ENCODE results near the gene IFITM1. TPM values are rescaled to one million over a fixed set of nuclear protein-coding genes. Genes with fewer than 3 reads are reported as not detected.
A peak's percentile ranks its signal among the peaks of the same experiment; 100 is the strongest.

IFITM1 gene
- 394 and 929 TPM in 2 replicates for total RNA-seq (2011; cell fraction: chromatin; rRNA removed; ENCODE audit: low replicate concordance)
- total RNA-seq (2011; cell fraction: nucleolus; rRNA removed) = 1,445 and 1,483 TPM in 2 replicates
- total RNA-seq (2011; cell fraction: nucleoplasm; rRNA removed) = 1,061 and 1,262 TPM in 2 replicates
- 793 and 818 TPM in 2 replicates for total RNA-seq (2014; rRNA removed)
- total RNA-seq (2014; rRNA removed; fragmentation: Illumina TruSeq; extraction: Trizol) = 572 and 787 TPM in 2 replicates
- 979 and 985 TPM in 2 replicates for total RNA-seq (2015; rRNA removed; fragmentation: Illumina TruSeq; extraction: Trizol)
- 691 and 717 TPM in 2 replicates for total RNA-seq (2021)
- polyA plus RNA-seq (2011; rRNA removed) = 900 and 1,311 TPM in 2 replicates
- 2,724 and 2,737 TPM in 2 replicates for polyA plus RNA-seq (2011; cell fraction: cytosol; rRNA removed)
- 780 and 1,049 TPM in 2 replicates for polyA plus RNA-seq (2011; cell fraction: nucleus; rRNA removed)
- polyA plus RNA-seq (2012) = 1,084 and 1,212 TPM in 2 replicates
- 1,966 and 1,984 TPM in 2 replicates for polyA plus RNA-seq (2014; fragmentation: Illumina TruSeq; extraction: Trizol)
- polyA plus RNA-seq (2014; fragmentation: Nextera tagmentation; extraction: Ambion mirVana) = 1,000 to 10,000 TPM; 4,252 to 5,579 TPM
- polyA plus RNA-seq (2014; rRNA removed) = 974 and 999 TPM in 2 replicates
- 752 and 801 TPM in 2 replicates for polyA minus RNA-seq (2011; rRNA and poly(A)+ RNA removed)
- 577 and 662 TPM in 2 replicates for polyA minus RNA-seq (2011; cell fraction: cytosol; rRNA and poly(A)+ RNA removed)
- 139 and 266 TPM in 2 replicates for polyA minus RNA-seq (2011; cell fraction: nucleus; rRNA and poly(A)+ RNA removed)
- percentile 99 among the genes with signal in this experiment for Bru-seq, nascent RNA
- BruChase-seq, experiment 1, labeled RNA remaining after a 2-hour chase = percentile 99 among the genes with signal in this experiment
- percentile 98 among the genes with signal in this experiment for BruChase-seq, experiment 2, labeled RNA remaining after a 6-hour chase
- long read RNA-seq, experiment 1, transcript IFITM1-202 (2 exons, 855 nt) = major isoform, 1,770 of 2,186 reads
- long read RNA-seq, experiment 1, partial matches to known transcripts = 52 of 2,186 reads
- long read RNA-seq, experiment 1, other reads (novel, unspliced or antisense) = 363 of 2,186 reads
- long read RNA-seq, experiment 2, transcript IFITM1-202 (2 exons, 855 nt) = major isoform, 816 of 864 reads
- long read RNA-seq, experiment 2, partial matches to known transcripts = 0 of 864 reads
- long read RNA-seq, experiment 2, other reads (novel, unspliced or antisense) = 47 of 864 reads
- long read RNA-seq, experiment 3, transcript IFITM1-202 (2 exons, 855 nt) = major isoform, 1,684 of 1,775 reads
- long read RNA-seq, experiment 3, partial matches to known transcripts = 0 of 1,775 reads
- long read RNA-seq, experiment 3, other reads (novel, unspliced or antisense) = 91 of 1,775 reads

DNA sequence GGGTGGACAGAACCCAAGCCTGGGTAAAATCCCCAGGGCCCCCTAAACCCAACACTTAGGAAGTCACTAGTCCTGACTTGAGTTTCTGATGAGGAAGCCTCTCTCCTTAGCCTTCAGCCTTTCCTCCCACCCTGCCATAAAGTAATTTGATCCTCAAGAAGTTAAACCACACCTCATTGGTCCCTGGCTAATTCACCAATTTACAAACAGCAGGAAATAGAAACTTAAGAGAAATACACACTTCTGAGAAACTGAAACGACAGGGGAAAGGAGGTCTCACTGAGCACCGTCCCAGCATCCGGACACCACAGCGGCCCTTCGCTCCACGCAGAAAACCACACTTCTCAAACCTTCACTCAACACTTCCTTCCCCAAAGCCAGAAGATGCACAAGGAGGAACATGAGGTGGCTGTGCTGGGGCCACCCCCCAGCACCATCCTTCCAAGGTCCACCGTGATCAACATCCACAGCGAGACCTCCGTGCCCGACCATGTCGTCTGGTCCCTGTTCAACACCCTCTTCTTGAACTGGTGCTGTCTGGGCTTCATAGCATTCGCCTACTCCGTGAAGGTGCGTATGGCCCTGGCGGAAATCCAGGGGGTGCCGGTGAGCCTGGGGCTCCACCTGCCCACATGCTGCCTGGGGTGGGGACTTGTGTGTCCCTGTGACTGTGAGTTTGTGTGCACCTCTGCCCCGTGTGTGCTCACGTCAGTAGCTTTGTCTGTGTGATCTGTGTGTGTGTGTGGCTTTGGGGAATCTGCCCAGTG lies at the start of gene IFITM1:
IFITM1 (plus strand) TSS at position 254 of the 767 bp plus-strand sequence; CDS start at position 385, 131 bp downstream.
- Histone ChIP-seq H2AFZ (ENCODE audit: low read depth, low read length) (peak within 1 kb of the TSS; percentile 60), H3K4me3 (peak within 1 kb of the TSS; percentile 69), H3K4me1 (replicated peaks in 1 of 2; ENCODE audit: control insufficient read depth in 2 of 2, insufficient read depth in 2 of 2, low read length in 2 of 2) (peaks cover 33 to 43% of the 10 kb centered on the region in 2 experiments), H3K9me1 (ENCODE audit: control insufficient read depth, insufficient read depth, low read length) (no peaks in the 10 kb centered on the region), H3K9me3 (replicated peaks; ENCODE audit: control insufficient read depth, insufficient read depth, low read depth, low read length) (no peaks in the 10 kb centered on the region), H3K27me3 (ENCODE audit: control insufficient read depth in 2 of 2, insufficient read depth in 2 of 2, low read length in 2 of 2) (no peaks in the 10 kb centered on the region), H3K9ac (ENCODE audit: insufficient read depth in 1 of 2, low read depth in 2 of 2, low read length in 2 of 2) (peak within 1 kb of the TSS; percentile 82 to 98), H3K36me3 (ENCODE audit: control insufficient read depth, insufficient read depth, low read length) (peaks cover 32% of the 10 kb centered on the region; the same call in 1 of the 3 replicates), H3K79me2 (ENCODE audit: control insufficient read depth, insufficient read depth, low read length) (peaks cover 78% of the 10 kb centered on the region), H4K20me1 (replicated peaks; ENCODE audit: control insufficient read depth, insufficient read depth, low read length) (peaks cover 5% of the 10 kb centered on the region; the same call in 1 of the 2 replicates), H3K4me2 (ENCODE audit: insufficient read depth, low read length) (peak within 1 kb of the TSS; percentile 95), H3K27ac (ENCODE audit: extremely low read depth, low read depth, low read length) (peak within 1 kb of the TSS; percentile 87)
- FAIRE-seq (peak; percentile 82), ATAC-seq (peak; percentile 56), DNase-seq (ENCODE audit: extremely low read depth in 1 of 4, low spot score in 3 of 4) (peak in 2 of 4 experiments; percentile 84 to 89)
- ChIA-PET POLR2A (interaction anchor here (0.6 to 0.7 kb wide), 2 partner anchors 9 to 16 kb away, joined by 3 read pairs; no protein-coding TSS in a partner anchor), CTCF (ENCODE audit: low intra/inter-chr PET ratio) (no interaction called here)
- in situ Hi-C loops (cut with MboI) (loop anchor here (5.0 kb wide), 1 partner anchor 38 kb away; no protein-coding TSS in a partner anchor), intact Hi-C loops (cut with micrococcal nuclease) (loop anchor here (5.0 kb wide), 1 partner anchor 47 kb away; no protein-coding TSS in a partner anchor)
- BruUV-seq (replicated peaks) = TSS peak; percentile 95
- 2% methylated on average over 18 of the region's 18 CpGs for WGBS (ENCODE audit: insufficient coverage, low coverage, missing lambda C conversion rate)
- TF ChIP-seq, protein P1, sequence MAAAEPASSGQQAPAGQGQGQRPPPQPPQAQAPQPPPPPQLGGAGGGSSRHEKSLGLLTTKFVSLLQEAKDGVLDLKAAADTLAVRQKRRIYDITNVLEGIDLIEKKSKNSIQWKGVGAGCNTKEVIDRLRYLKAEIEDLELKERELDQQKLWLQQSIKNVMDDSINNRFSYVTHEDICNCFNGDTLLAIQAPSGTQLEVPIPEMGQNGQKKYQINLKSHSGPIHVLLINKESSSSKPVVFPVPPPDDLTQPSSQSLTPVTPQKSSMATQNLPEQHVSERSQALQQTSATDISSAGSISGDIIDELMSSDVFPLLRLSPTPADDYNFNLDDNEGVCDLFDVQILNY (CRISPR knock-in tag; IDR thresholded peaks at IDR 0.05) = no peak
- TF ChIP-seq TAF7 (tag; IDR thresholded peaks at IDR 0.05) (peak; percentile 62), KHSRP (IDR thresholded peaks at IDR 0.05) (no peak), ZNF668 (CRISPR knock-in tag; IDR thresholded peaks at IDR 0.05) (no peak), ZNF3 (CRISPR knock-in tag; IDR thresholded peaks at IDR 0.05) (no peak)
- TF ChIP-seq, protein P2, sequence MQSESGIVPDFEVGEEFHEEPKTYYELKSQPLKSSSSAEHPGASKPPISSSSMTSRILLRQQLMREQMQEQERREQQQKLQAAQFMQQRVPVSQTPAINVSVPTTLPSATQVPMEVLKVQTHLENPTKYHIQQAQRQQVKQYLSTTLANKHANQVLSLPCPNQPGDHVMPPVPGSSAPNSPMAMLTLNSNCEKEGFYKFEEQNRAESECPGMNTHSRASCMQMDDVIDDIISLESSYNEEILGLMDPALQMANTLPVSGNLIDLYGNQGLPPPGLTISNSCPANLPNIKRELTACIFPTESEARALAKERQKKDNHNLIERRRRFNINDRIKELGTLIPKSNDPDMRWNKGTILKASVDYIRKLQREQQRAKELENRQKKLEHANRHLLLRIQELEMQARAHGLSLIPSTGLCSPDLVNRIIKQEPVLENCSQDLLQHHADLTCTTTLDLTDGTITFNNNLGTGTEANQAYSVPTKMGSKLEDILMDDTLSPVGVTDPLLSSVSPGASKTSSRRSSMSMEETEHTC (IDR thresholded peaks at IDR 0.05) = no peak

Measured in K562 (cell line).